ENCODE measurements around the gene DDRGK1. TPM values are rescaled to one million over a fixed set of nuclear protein-coding genes. Genes with fewer than 3 reads are reported as not detected.

Gene DDRGK1
- 52.1 TPM for polyA plus RNA-seq

GRCh38 chr20:3204124-3204794, at the start of gene DDRGK1:
DDRGK1 (minus strand) TSS chr20:3204682; CDS start chr20:3204627, 55 bp downstream.
- Mint-ChIP-seq H3K4me1 (peaks cover 12 to 15% (median 12%) of the 10 kb centered on the region in 3 donors), H3K36me3 (peaks cover 4% of the 10 kb centered on the region), H3K9me3 (no peaks in the 10 kb centered on the region), H3K27me3 (no peaks in the 10 kb centered on the region), H3K27ac (peak within 1 kb of the TSS; percentile 93 to 96 (median 94)), H3K4me3 (peak within 1 kb of the TSS; percentile 93 to 98 (median 96))

- peaks cover 3% of the 10 kb centered on the region for H3K36me3 Mint-ChIP-seq
- H3K27ac Mint-ChIP-seq, result no peak overlapping the region
- H3K9me3 Mint-ChIP-seq, result no peaks in the 10 kb centered on the region
- peaks cover 0 to 3% (median 0%) of the 10 kb centered on the region in 3 donors for H3K4me1 Mint-ChIP-seq
- H3K4me3 Mint-ChIP-seq, result no peak overlapping the region
- H3K27me3 Mint-ChIP-seq, result peaks cover 8% of the 10 kb centered on the region
These were observed 47.3 kb upstream of the DDRGK1 start for GRCh38 chr20:3251806-3252205.

GRCh38 chr20:3250091-3250504, 45.6 kb upstream of the DDRGK1 start:
- Mint-ChIP-seq H3K27me3 (peaks cover 9% of the 10 kb centered on the region), H3K9me3 (no peaks in the 10 kb centered on the region), H3K27ac (no peak overlapping the region), H3K4me3 (no peak overlapping the region), H3K4me1 (peaks cover 0 to 3% (median 0%) of the 10 kb centered on the region in 3 donors), H3K36me3 (peaks cover 3% of the 10 kb centered on the region)

GRCh38 chr20:3248993-3249347, 44.5 kb upstream of the DDRGK1 start:
- Mint-ChIP-seq H3K27ac (no peak overlapping the region), H3K36me3 (no peaks in the 10 kb centered on the region), H3K4me1 (peaks cover 0 to 3% (median 0%) of the 10 kb centered on the region in 3 donors), H3K27me3 (peaks cover 9% of the 10 kb centered on the region), H3K9me3 (no peaks in the 10 kb centered on the region), H3K4me3 (peak overlapping the region in 2 of 4 donors; percentile 54 to 73)

- no peak overlapping the region for H3K27ac Mint-ChIP-seq
These were observed 43.9 kb upstream of the DDRGK1 start for GRCh38 chr20:3248167-3248992.

GRCh38 chr20:3247638-3248037, 43.2 kb upstream of the DDRGK1 start:
- no peaks in the 10 kb centered on the region for H3K9me3 Mint-ChIP-seq
- peaks cover 9% of the 10 kb centered on the region for H3K27me3 Mint-ChIP-seq
- no peak overlapping the region for H3K27ac Mint-ChIP-seq
- peak overlapping the region in 1 of 4 donors; percentile 19 for H3K4me3 Mint-ChIP-seq
- peaks cover 0 to 3% (median 0%) of the 10 kb centered on the region in 3 donors for H3K4me1 Mint-ChIP-seq
- no peaks in the 10 kb centered on the region for H3K36me3 Mint-ChIP-seq

More at GRCh38 chr20:3248167-3248992, 43.9 kb upstream of the DDRGK1 start:
- Mint-ChIP-seq H3K4me3 (peak overlapping the region in 2 of 4 donors; percentile 54 to 73), H3K4me1 (peaks cover 0 to 3% (median 0%) of the 10 kb centered on the region in 3 donors), H3K9me3 (no peaks in the 10 kb centered on the region), H3K27me3 (peaks cover 9% of the 10 kb centered on the region), H3K36me3 (no peaks in the 10 kb centered on the region)

GRCh38 chr20:3246682-3247081, 42.2 kb upstream of the DDRGK1 start:
- Mint-ChIP-seq H3K9me3 (no peaks in the 10 kb centered on the region), H3K4me1 (peaks cover 0 to 3% (median 0%) of the 10 kb centered on the region in 3 donors), H3K27ac (no peak overlapping the region), H3K4me3 (peak overlapping the region in 1 of 4 donors; percentile 2), H3K27me3 (peaks cover 9% of the 10 kb centered on the region), H3K36me3 (no peaks in the 10 kb centered on the region)

GRCh38 chr20:3245711-3246110, 41.2 kb upstream of the DDRGK1 start:
- Mint-ChIP-seq H3K4me3 (no peak overlapping the region), H3K4me1 (peaks cover 0 to 3% (median 2%) of the 10 kb centered on the region in 3 donors), H3K9me3 (no peaks in the 10 kb centered on the region), H3K27me3 (peaks cover 17% of the 10 kb centered on the region), H3K27ac (no peak overlapping the region), H3K36me3 (no peaks in the 10 kb centered on the region)

GRCh38 chr20:3245156-3245555, 40.7 kb upstream of the DDRGK1 start:
- Mint-ChIP-seq H3K4me3 (peak overlapping the region in 1 of 4 donors; percentile 12), H3K27me3 (peaks cover 19% of the 10 kb centered on the region), H3K27ac (peak overlapping the region in 1 of 3 donors; percentile 67), H3K9me3 (no peaks in the 10 kb centered on the region), H3K4me1 (peaks cover under 1 to 3% (median 3%) of the 10 kb centered on the region in 3 donors), H3K36me3 (no peaks in the 10 kb centered on the region)

GRCh38 chr20:3244613-3245012, 40.1 kb upstream of the DDRGK1 start:
- H3K9me3 Mint-ChIP-seq, result no peaks in the 10 kb centered on the region
- peaks cover 19% of the 10 kb centered on the region for H3K27me3 Mint-ChIP-seq
- no peak overlapping the region for H3K4me3 Mint-ChIP-seq
- H3K27ac Mint-ChIP-seq, result peak overlapping the region in 1 of 3 donors; percentile 67
- no peaks in the 10 kb centered on the region for H3K36me3 Mint-ChIP-seq
- H3K4me1 Mint-ChIP-seq, result peaks cover 4 to 7% (median 6%) of the 10 kb centered on the region in 3 donors

- Mint-ChIP-seq H3K27ac (no peak overlapping the region), H3K27me3 (peaks cover 21% of the 10 kb centered on the region), H3K9me3 (no peaks in the 10 kb centered on the region), H3K4me1 (peaks cover 5 to 9% (median 8%) of the 10 kb centered on the region in 3 donors), H3K36me3 (no peaks in the 10 kb centered on the region), H3K4me3 (no peak overlapping the region)
These were observed 39.4 kb upstream of the DDRGK1 start for GRCh38 chr20:3243718-3244358.

- Mint-ChIP-seq H3K36me3 (no peaks in the 10 kb centered on the region), H3K4me3 (peak overlapping the region in 2 of 4 donors; percentile 17 to 31), H3K27me3 (peaks cover 29% of the 10 kb centered on the region), H3K27ac (peak overlapping the region in 1 of 3 donors; percentile 46), H3K4me1 (peaks cover 6 to 8% (median 7%) of the 10 kb centered on the region in 3 donors), H3K9me3 (no peaks in the 10 kb centered on the region)
These were observed 37.8 kb upstream of the DDRGK1 start for GRCh38 chr20:3242172-3242692.

- Mint-ChIP-seq H3K4me1 (peaks cover 6 to 8% (median 8%) of the 10 kb centered on the region in 3 donors), H3K27ac (no peak overlapping the region), H3K9me3 (no peaks in the 10 kb centered on the region), H3K27me3 (peaks cover 32% of the 10 kb centered on the region), H3K36me3 (no peaks in the 10 kb centered on the region), H3K4me3 (peak overlapping the region in 2 of 4 donors; percentile 56 to 93)
These were observed 36.4 kb upstream of the DDRGK1 start for GRCh38 chr20:3240776-3241363.

All from IgD-negative memory B cell (primary cell).